K562 (cell line): ENCODE results near the gene SKAP1. TPM values are rescaled to one million over a fixed set of nuclear protein-coding genes. Genes with fewer than 3 reads are reported as not detected.

Experiments used
- ATAC-seq: fragments of 200-7000 bp; cut with Tn5 transposase; 3 replicates; pipeline ENCODE4 v1.9.1; 2020; ENCODE audit warnings: moderate library complexity
- BruUV-seq: library from RNA; stranded (reverse); fragments of 400-500 nt; replicated peaks from 2 replicates; lab custom pipeline; 2021; lab: Mats Ljungman, UMichigan
- CTCF ChIA-PET: fragments of 300-600 bp; formaldehyde crosslinking; extraction: SDS; loops from one replicate; lab custom pipeline; 2021; ENCODE audit warnings: low intra/inter-chr PET ratio; lab: Yijun Ruan, JAX
- POLR2A ChIA-PET: fragments of 300-600, 350-650 bp; sonication (Branson Sonifier 250); formaldehyde crosslinking; extraction: SDS; loops from one replicate; lab custom pipeline; 2021; ENCODE audit warnings: antibody characterized with exemption, inconsistent platforms; lab: Yijun Ruan, JAX
- DNase-seq, 4 experiments: peaks; one replicate each; pipeline versions ENCODE4 v3.0.0 to v3.0.0-alpha.2; 2011 to 2018; ENCODE audit warnings: low spot score in 3 of 4, mixed read lengths in 3 of 4; ENCODE audit errors: extremely low read depth in 1 of 4
- FAIRE-seq: peaks from 2 replicates; lab custom pipeline; 2011; peaks lifted over from hg19 to GRCh38; lab: Jason Lieb, UNC
- H2AFZ ChIP-seq: 2 replicates; pipeline ENCODE4 v1.6.0; 2011; ENCODE audit warnings: low read depth, low read length, control low read depth, inconsistent platforms
- H3K27ac ChIP-seq: fragments of 200-600 bp; 3 replicates; pipeline ENCODE4 v1.8.0; 2011; ENCODE audit warnings: low read depth, mild to moderate bottlenecking, control low read depth, inconsistent platforms, low read length, moderate library complexity, mixed read lengths; ENCODE audit errors: extremely low read depth
- H3K27me3 ChIP-seq, 2 experiments: fragments of 300-600 bp in 1 of 2; 2 replicates in 1 of 2; 3 replicates in 1 of 2; pipeline versions ENCODE4 v1.6.0 to v1.8.0; 2011; ENCODE audit warnings: inconsistent platforms in 2 of 2, low read length in 2 of 2, mild to moderate bottlenecking in 1 of 2, mixed read lengths in 1 of 2, moderate library complexity in 1 of 2; ENCODE audit not compliant: control insufficient read depth in 2 of 2, insufficient read depth in 2 of 2
- H3K36me3 ChIP-seq: fragments of 300-600 bp; 3 replicates; pipeline ENCODE4 v1.8.0; 2011; ENCODE audit warnings: mild to moderate bottlenecking, low read length, inconsistent platforms; ENCODE audit not compliant: control insufficient read depth, insufficient read depth
- H3K4me1 ChIP-seq, 2 experiments: fragments of 200-600 bp in 1 of 2; replicated peaks in 1 of 2; 2 replicates in 1 of 2; 3 replicates in 1 of 2; pipeline versions ENCODE4 v1.5.1 to v1.8.0; 2011; ENCODE audit warnings: inconsistent platforms in 2 of 2, low read length in 2 of 2, mild to moderate bottlenecking in 1 of 2, mixed read lengths in 1 of 2, moderate library complexity in 1 of 2; ENCODE audit not compliant: control insufficient read depth in 2 of 2, insufficient read depth in 2 of 2
- H3K4me2 ChIP-seq: 2 replicates; pipeline ENCODE4 v1.6.1; 2011; ENCODE audit warnings: low read length, control low read depth, inconsistent platforms, mixed read lengths; ENCODE audit not compliant: insufficient read depth
- H3K4me3 ChIP-seq: fragments of 200-600 bp; sonication (generic), shearing (Covaris generic); 2 replicates; pipeline ENCODE4 v1.5.1; 2016; ENCODE audit warnings: control low read depth, inconsistent platforms
- H3K79me2 ChIP-seq: fragments of 200-600 bp; 3 replicates; pipeline ENCODE4 v1.8.0; 2011; ENCODE audit warnings: low read length, inconsistent platforms; ENCODE audit not compliant: control insufficient read depth, insufficient read depth
- H3K9ac ChIP-seq, 2 experiments: 2 replicates each; pipeline versions ENCODE4 v1.6.0 to v1.6.1; 2011; ENCODE audit warnings: low read depth in 2 of 2, low read length in 2 of 2, control low read depth in 1 of 2, inconsistent platforms in 1 of 2, mild to moderate bottlenecking in 1 of 2, mixed read lengths in 1 of 2; ENCODE audit not compliant: insufficient read depth in 1 of 2
- H3K9me1 ChIP-seq: one replicate; pipeline ENCODE4 v1.6.0; 2011; ENCODE audit warnings: inconsistent platforms, mild to moderate bottlenecking, low read length, moderate library complexity; ENCODE audit not compliant: control insufficient read depth, insufficient read depth
- H3K9me3 ChIP-seq: replicated peaks from 2 replicates; pipeline ENCODE4 v1.5.1; 2011; ENCODE audit warnings: low read depth, low read length, inconsistent platforms; ENCODE audit not compliant: control insufficient read depth, insufficient read depth
- H4K20me1 ChIP-seq: replicated peaks from 2 replicates; pipeline ENCODE4 v1.6.1; 2011; ENCODE audit warnings: low read length, inconsistent platforms, mixed read lengths; ENCODE audit not compliant: control insufficient read depth, insufficient read depth
- ARID4B ChIP-seq: sonication (generic); formaldehyde crosslinking; IDR thresholded peaks from 2 replicates; pipeline ENCODE4 v1.8.0; 2022; ENCODE audit warnings: mild to moderate bottlenecking, missing genetic modification reagents
- CREM ChIP-seq: IDR thresholded peaks from 2 replicates; pipeline ENCODE4 v1.6.1; 2014; ENCODE audit warnings: antibody characterized with exemption, low read depth
- EZH2 ChIP-seq: IDR thresholded peaks from 2 replicates; pipeline ENCODE4 v1.6.1; 2012; ENCODE audit warnings: low read depth, mild to moderate bottlenecking, inconsistent platforms, low read length, borderline replicate concordance
- HNRNPH1 ChIP-seq: fragments of 200-400 bp; formaldehyde crosslinking; optimal IDR thresholded peaks from 2 replicates; pipeline ENCODE3; 2017; ENCODE audit warnings: low read depth, mild to moderate bottlenecking, low read length, moderate library complexity
- MAFF ChIP-seq: IDR thresholded peaks from 2 replicates; pipeline ENCODE4 v1.6.1; 2012; ENCODE audit warnings: low read length, improper control_type of control experiment
- MEIS2 ChIP-seq: fragments of 450-650 bp; IDR thresholded peaks from 2 replicates; pipeline ENCODE4 v1.6.1; 2014; ENCODE audit warnings: mild to moderate bottlenecking; ENCODE audit not compliant: partially characterized antibody
- RREB1 ChIP-seq: fragments of 250-450 bp; sonication (Bioruptor Pico); IDR thresholded peaks from 2 replicates; pipeline ENCODE4 v1.4.0; 2020
- SIN3B ChIP-seq: fragments of 450-650 bp; IDR thresholded peaks from 2 replicates; pipeline ENCODE4 v1.6.1; 2017; ENCODE audit warnings: low read depth, mild to moderate bottlenecking, moderate library complexity
- SMARCE1 ChIP-seq: fragments of 450-650 bp; IDR thresholded peaks from 2 replicates; pipeline ENCODE4 v1.7.1; 2016; ENCODE audit warnings: mild to moderate bottlenecking
- SREBF2 ChIP-seq: sonication (generic); formaldehyde crosslinking; IDR thresholded peaks from 2 replicates; pipeline ENCODE4 v1.4.0; 2020; ENCODE audit warnings: mild to moderate bottlenecking, missing genetic modification reagents
- ZNF134 ChIP-seq: fragments of 250-450 bp; sonication (Bioruptor Pico); conservative IDR thresholded peaks from 2 replicates; pipeline ENCODE4 v1.4.0; 2020
- ZNF184 ChIP-seq: sonication (generic); formaldehyde crosslinking; IDR thresholded peaks from 2 replicates; pipeline ENCODE4 v1.5.0; 2020; ENCODE audit warnings: missing genetic modification reagents
- ZNF347 ChIP-seq: fragments of 450-650 bp; formaldehyde crosslinking; IDR thresholded peaks from 2 replicates; pipeline ENCODE4 v1.4.0; 2020; ENCODE audit warnings: low read depth, mild to moderate bottlenecking, moderate library complexity
- ZNF507 ChIP-seq: conservative IDR thresholded peaks from 2 replicates; pipeline ENCODE4 v1.6.1; 2017; ENCODE audit warnings: missing genetic modification characterization, missing compliant biosample characterization
- ZNF551 ChIP-seq: fragments of 250-450 bp; sonication (Bioruptor Pico); IDR thresholded peaks from 2 replicates; pipeline ENCODE4 v1.5.0; 2021; ENCODE audit warnings: mild to moderate bottlenecking, moderate library complexity
- WGBS: fragments of 100-300 bp; shearing (Covaris generic); methylation state at CpG from one replicate; pipeline ENCODE4 v1.1.6; 2016; ENCODE audit warnings: low coverage, mixed read lengths; ENCODE audit not compliant: insufficient coverage; ENCODE audit errors: missing lambda C conversion rate; 5-methylcytosine and 5-hydroxymethylcytosine counted together
- in situ Hi-C: fragments of 300-500 bp; cut with MboI; formaldehyde crosslinking; loops from 4 replicates; pipeline ENCODE4 v1.15.0; 2018; ENCODE audit warnings: inconsistent platforms, mixed read lengths
- intact Hi-C: fragments of 100-400 bp; cut with micrococcal nuclease; formaldehyde crosslinking; loops from 2 replicates; pipeline ENCODE4 v1.14.2; 2022
- polyA plus RNA-seq, 8 experiments: library from polyadenylated mRNA; depleted of rRNA in 4 of 8; stranded (reverse) in 5 of 8; unstranded in 3 of 8; fragments of >200 nt; fragmentation: Nextera tagmentation in 2 of 8; fragmentation: Illumina TruSeq in 1 of 8; extraction: Ambion mirVana in 2 of 8; extraction: Trizol in 1 of 8; gene quantifications; 2 replicates each; pipeline versions ENCODE4 v1.2.1 to v1.2.3, GENCODE V29; 2011 to 2014; ENCODE audit warnings: inconsistent platforms in 1 of 8, missing spikeins in 1 of 8
- total RNA-seq, 7 experiments: library from RNA; depleted of rRNA in 6 of 7; stranded (reverse); fragments of >200 nt in 6 of 7; fragmentation: Illumina TruSeq in 2 of 7; extraction: Trizol in 2 of 7; gene quantifications; 2 replicates each; pipeline versions ENCODE4 v1.2.1 to v1.2.3, GENCODE V29; 2011 to 2021; ENCODE audit warnings: low replicate concordance in 1 of 7

Gene SKAP1
- total and polyA plus RNA-seq, 9 of the 15 experiments (the other 6 are each of a cell fraction or from before 2014, with no cell fraction given) = 0.06 to 0.80 (median 0.10) TPM; not detected in 4

GRCh38 chr17:48276776-48277175 lies 153.2 kb downstream of the SKAP1 start:
- intact Hi-C loops (no loop called here), in situ Hi-C loops (no loop called here)
- Histone ChIP-seq H3K79me2 (no peaks in the 10 kb centered on the region), H2AFZ (no peak overlapping the region), H3K36me3 (no peaks in the 10 kb centered on the region), H3K27me3 (no peaks in the 10 kb centered on the region), H3K9ac (no peak overlapping the region), H3K9me3 (no peaks in the 10 kb centered on the region), H3K4me1 (peaks cover 0 to 11% of the 10 kb centered on the region in 2 experiments; a peak in 2 of 5 replicates), H4K20me1 (no peaks in the 10 kb centered on the region), H3K4me3 (no peak overlapping the region), H3K4me2 (no peak overlapping the region), H3K9me1 (no peaks in the 10 kb centered on the region), H3K27ac (no peak overlapping the region)
- 29% methylated on average over 1 of the region's 1 CpG for WGBS
- no TSS peak for BruUV-seq
- ChIA-PET CTCF (no interaction called here), POLR2A (no interaction called here)
- no peak for DNase-seq
- no peak for ATAC-seq
- no peak for FAIRE-seq
- TF ChIP-seq CREM (no peak), ZNF507 (tag) (no peak), ZNF184 (CRISPR knock-in tag) (no peak), HNRNPH1 (no peak), SMARCE1 (no peak), EZH2 (no peak), SIN3B (no peak), ARID4B (CRISPR knock-in tag) (no peak), RREB1 (no peak), ZNF134 (CRISPR knock-in tag) (no peak), ZNF551 (CRISPR knock-in tag) (no peak), ZNF347 (CRISPR knock-in tag) (no peak), SREBF2 (CRISPR knock-in tag) (no peak), MAFF (no peak), MEIS2 (no peak)
